Mucosa of stomach (tissue), 1 donor: ENCODE data around the gene RAB30.
"Not testable (repeated sequence)": the region's sequence is repeated elsewhere in the genome, so short reads cannot be mapped to it uniquely, and the experiment has no call there.

ENCODE experiments used
- H3K27me3 ChIP-seq: one replicate; pipeline ENCODE4 v1.7.0; 2013; ENCODE audit warnings: mild to moderate bottlenecking, low read length; ENCODE audit not compliant: control insufficient read depth, insufficient read depth
- H3K36me3 ChIP-seq: one replicate; pipeline ENCODE4 v1.7.0; 2013; ENCODE audit warnings: low read length; ENCODE audit not compliant: control insufficient read depth, insufficient read depth
- H3K4me1 ChIP-seq: one replicate; pipeline ENCODE4 v1.7.0; 2013; ENCODE audit warnings: mild to moderate bottlenecking, low read length; ENCODE audit not compliant: control insufficient read depth, insufficient read depth
- H3K4me3 ChIP-seq: one replicate; pipeline ENCODE4 v1.7.0; 2013; ENCODE audit warnings: low read length
- H3K9ac ChIP-seq: one replicate; pipeline ENCODE4 v1.7.0; 2013; ENCODE audit warnings: mild to moderate bottlenecking, low read length, moderate library complexity
- H3K9me3 ChIP-seq: one replicate; pipeline ENCODE4 v1.7.0; 2013; ENCODE audit warnings: mild to moderate bottlenecking, low read length, moderate library complexity; ENCODE audit not compliant: control insufficient read depth
- donor health status: Pancreatic carcinoma.

The RAB30 gene

GRCh38 chr11:82986446-82986845, 85.3 kb downstream of the RAB30 start:
- no peak overlapping the region for H3K9ac ChIP-seq
- no peaks in the 10 kb centered on the region for H3K36me3 ChIP-seq
- H3K27me3 ChIP-seq, result no peaks in the 10 kb centered on the region
- H3K4me3 ChIP-seq, result no peak overlapping the region
- no peaks in the 10 kb centered on the region for H3K9me3 ChIP-seq
- no peaks in the 10 kb centered on the region for H3K4me1 ChIP-seq

GRCh38 chr11:82981852-82982251, 89.8 kb downstream of the RAB30 start:
- Histone ChIP-seq H3K27me3 (no peaks in the 10 kb centered on the region), H3K9ac (no peak overlapping the region), H3K4me1 (no peaks in the 10 kb centered on the region), H3K4me3 (no peak overlapping the region), H3K36me3 (no peaks in the 10 kb centered on the region), H3K9me3 (no peaks in the 10 kb centered on the region)

- Histone ChIP-seq H3K27me3 (no peaks in the 10 kb centered on the region), H3K9me3 (no peaks in the 10 kb centered on the region), H3K9ac (no peak overlapping the region), H3K36me3 (no peaks in the 10 kb centered on the region), H3K4me1 (no peaks in the 10 kb centered on the region), H3K4me3 (no peak overlapping the region)
These were observed 90.8 kb downstream of the RAB30 start for GRCh38 chr11:82980947-82981346.

DNA sequence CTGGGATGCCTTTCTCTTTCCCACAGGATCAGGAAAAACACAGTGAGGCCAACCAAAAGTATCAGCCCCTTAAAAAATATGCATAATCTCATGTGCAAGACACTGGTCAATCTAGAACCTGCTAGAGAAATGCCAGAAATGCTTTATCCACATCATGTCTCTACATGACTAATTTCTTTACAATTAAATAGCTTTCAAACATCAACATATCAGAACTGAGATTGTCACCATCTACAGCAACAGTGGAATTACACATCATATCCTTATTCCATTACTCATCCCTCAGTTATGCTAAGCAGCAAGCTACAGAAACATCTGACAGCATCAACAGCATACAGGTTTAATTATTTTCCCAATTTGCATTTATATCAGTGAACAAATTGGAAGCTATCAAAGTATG, 91.4 kb downstream of the RAB30 start:
- Histone ChIP-seq H3K4me3 (no peak overlapping the region), H3K27me3 (no peaks in the 10 kb centered on the region), H3K9me3 (no peaks in the 10 kb centered on the region), H3K4me1 (no peaks in the 10 kb centered on the region), H3K36me3 (no peaks in the 10 kb centered on the region), H3K9ac (no peak overlapping the region)

DNA sequence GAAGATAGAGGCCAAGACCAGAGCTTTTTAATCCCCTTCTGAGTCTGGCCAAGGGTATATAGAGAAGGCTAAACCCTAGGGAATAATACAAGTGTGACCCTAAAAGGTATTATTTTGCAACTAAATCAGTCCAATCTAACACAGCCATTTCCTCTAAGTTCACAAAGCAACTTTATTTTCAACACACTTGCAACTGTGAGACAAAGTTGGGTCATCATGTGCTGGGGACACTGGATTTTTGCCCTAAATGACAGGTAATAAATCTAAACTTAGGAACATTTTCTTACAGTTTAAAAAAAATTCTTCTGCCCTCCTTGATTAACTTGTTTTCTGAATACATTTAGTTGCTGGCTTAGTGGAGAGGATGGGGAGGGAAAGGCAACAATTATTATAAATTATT, 91.9 kb downstream of the RAB30 start:
- H3K9me3 ChIP-seq, result no peaks in the 10 kb centered on the region

GRCh38 chr11:82978422-82979099, 93.1 kb downstream of the RAB30 start:
- Histone ChIP-seq H3K4me1 (no peaks in the 10 kb centered on the region), H3K9me3 (no peaks in the 10 kb centered on the region), H3K36me3 (no peaks in the 10 kb centered on the region), H3K27me3 (no peaks in the 10 kb centered on the region), H3K4me3 (no peak overlapping the region), H3K9ac (no peak overlapping the region)

More for the DNA sequence above, 91.9 kb downstream of the RAB30 start:
- H3K27me3 ChIP-seq, result no peaks in the 10 kb centered on the region
- no peaks in the 10 kb centered on the region for H3K36me3 ChIP-seq
- H3K4me1 ChIP-seq, result no peaks in the 10 kb centered on the region
- H3K4me3 ChIP-seq, result no peak overlapping the region
- H3K9ac ChIP-seq, result no peak overlapping the region

DNA sequence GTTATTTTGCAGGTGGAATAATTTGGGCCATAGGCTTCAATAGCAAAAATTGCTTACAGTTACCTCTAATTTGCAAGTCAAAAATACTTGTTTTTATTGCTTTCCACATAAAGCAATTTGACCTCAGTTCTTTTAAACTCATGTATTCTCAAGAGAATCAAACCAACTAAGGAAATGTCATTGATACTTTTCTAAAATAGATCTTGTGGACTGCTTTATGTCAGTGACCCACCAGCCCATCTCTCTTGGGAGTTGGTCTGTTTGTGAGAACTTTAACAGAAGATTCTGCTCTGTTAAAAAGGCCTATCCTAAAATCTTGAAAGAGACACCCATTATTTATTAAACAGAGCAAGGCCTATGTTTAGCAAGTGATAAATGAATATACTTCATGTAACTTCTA, 94.9 kb downstream of the RAB30 start:
- H3K9me3 ChIP-seq, result no peaks in the 10 kb centered on the region
- H3K9ac ChIP-seq, result no peak overlapping the region
- H3K36me3 ChIP-seq, result no peaks in the 10 kb centered on the region
- no peak overlapping the region for H3K4me3 ChIP-seq
- H3K4me1 ChIP-seq, result no peaks in the 10 kb centered on the region
- H3K27me3 ChIP-seq, result no peaks in the 10 kb centered on the region

DNA sequence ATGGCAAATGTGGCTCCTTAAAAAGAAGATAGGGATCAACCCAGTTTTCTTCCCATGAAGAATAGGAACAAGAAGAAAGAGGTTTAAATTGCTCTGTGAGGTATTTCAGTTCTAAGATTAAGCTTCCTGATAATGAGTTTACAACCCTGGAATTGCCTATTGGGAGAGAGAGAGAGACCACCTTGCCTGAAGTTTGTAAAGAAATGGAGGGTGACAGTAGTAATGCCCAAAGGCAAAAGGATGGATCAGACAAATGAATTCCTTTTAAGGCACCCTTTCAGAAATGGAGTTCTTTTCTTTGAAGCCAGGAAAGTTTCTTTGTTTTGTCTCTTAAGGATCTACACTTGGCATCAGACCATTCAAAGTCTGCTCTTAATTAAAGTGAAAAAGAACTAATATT, 95.8 kb downstream of the RAB30 start:
- Histone ChIP-seq H3K36me3 (no peaks in the 10 kb centered on the region), H3K4me3 (no peak overlapping the region), H3K27me3 (no peaks in the 10 kb centered on the region), H3K9ac (no peak overlapping the region), H3K4me1 (no peaks in the 10 kb centered on the region), H3K9me3 (no peaks in the 10 kb centered on the region)

GRCh38 chr11:82974851-82975250, 96.8 kb downstream of the RAB30 start:
- H3K9ac ChIP-seq, result no peak overlapping the region
- no peaks in the 10 kb centered on the region for H3K9me3 ChIP-seq
- H3K36me3 ChIP-seq, result no peaks in the 10 kb centered on the region
- H3K27me3 ChIP-seq, result no peaks in the 10 kb centered on the region
- H3K4me1 ChIP-seq, result no peaks in the 10 kb centered on the region
- no peak overlapping the region for H3K4me3 ChIP-seq

DNA sequence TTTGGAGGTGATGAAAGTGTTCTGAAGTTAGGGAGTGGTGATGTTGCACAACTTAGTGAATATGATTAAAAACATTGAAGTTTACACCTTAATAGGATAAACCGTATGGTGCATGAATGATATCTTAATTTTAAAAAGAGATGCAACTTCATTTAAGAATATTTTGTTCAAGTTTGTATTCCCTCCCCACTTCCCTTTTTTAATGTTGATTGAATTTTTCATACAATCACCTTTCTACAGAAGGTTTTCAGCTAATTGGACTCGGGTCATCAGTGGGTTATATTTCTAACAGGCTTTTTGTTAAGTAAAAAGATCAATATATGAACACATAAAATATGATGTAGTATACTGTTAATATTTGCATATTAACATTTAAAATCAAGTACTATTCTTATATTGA, 97.6 kb downstream of the RAB30 start:
- H3K9ac ChIP-seq, result no peak overlapping the region

GRCh38 chr11:82972103-82972502, 99.6 kb downstream of the RAB30 start:
- H3K9me3 ChIP-seq, result no peaks in the 10 kb centered on the region
- no peaks in the 10 kb centered on the region for H3K4me1 ChIP-seq
- no peaks in the 10 kb centered on the region for H3K36me3 ChIP-seq
- H3K4me3 ChIP-seq, result no peak overlapping the region
- H3K9ac ChIP-seq, result no peak overlapping the region
- no peaks in the 10 kb centered on the region for H3K27me3 ChIP-seq

More for the DNA sequence above, 97.6 kb downstream of the RAB30 start:
- no peaks in the 10 kb centered on the region for H3K9me3 ChIP-seq
- H3K36me3 ChIP-seq, result no peaks in the 10 kb centered on the region
- no peaks in the 10 kb centered on the region for H3K4me1 ChIP-seq
- no peaks in the 10 kb centered on the region for H3K27me3 ChIP-seq
- no peak overlapping the region for H3K4me3 ChIP-seq

- H3K36me3 ChIP-seq, H3K27me3 ChIP-seq, H3K9me3 ChIP-seq, H3K4me1 ChIP-seq, H3K4me3 ChIP-seq, H3K9ac ChIP-seq: not testable (repeated sequence)
These were observed 100.2 kb downstream of the RAB30 start for GRCh38 chr11:82971519-82971946.

GRCh38 chr11:82970507-82971083, 101.1 kb downstream of the RAB30 start:
- not testable (repeated sequence) for H3K4me1 ChIP-seq, H3K9me3 ChIP-seq, H3K9ac ChIP-seq, H3K4me3 ChIP-seq, H3K27me3 ChIP-seq, H3K36me3 ChIP-seq
